Gastrocnemius medialis (tissue), 4 donors: ENCODE data around the gene SERPINE1. TPM values are rescaled to one million over a fixed set of nuclear protein-coding genes. Genes with fewer than 3 reads are reported as not detected.

Experiments used
- ATAC-seq, 2 donors: fragments of 150-250 bp; one replicate each; pipeline ENCODE4 v1.9.1; 2016
- DNase-seq, 2 donors: peaks; one replicate each; pipeline ENCODE4 v3.0.0-alpha.2; 2019
- H3K27ac ChIP-seq, 4 donors: fragments of 200-600 bp; sonication (generic); 1 replicate in 1 of 4; 2 replicates in 3 of 4; pipeline ENCODE4 v1.5.1; 2016 to 2018; ENCODE audit warnings: mild to moderate bottlenecking in 2 of 4, moderate library complexity in 1 of 4
- H3K27me3 ChIP-seq, 3 donors: fragments of 200-600 bp; sonication (generic) in 2 of 3; 1 replicate in 1 of 3; 2 replicates in 2 of 3; pipeline versions ENCODE4 v1.5.1 to v1.6.0; 2016 to 2019; ENCODE audit warnings: mild to moderate bottlenecking in 1 of 3, moderate library complexity in 1 of 3
- H3K36me3 ChIP-seq, 2 donors: fragments of 200-600 bp; sonication (generic) in 1 of 2; one replicate each; pipeline ENCODE4 v1.5.1; 2017 to 2018
- H3K4me1 ChIP-seq, 2 donors: fragments of 200-600 bp; sonication (generic) in 1 of 2; one replicate each; pipeline ENCODE4 v1.5.1; 2016 to 2017; ENCODE audit warnings: mild to moderate bottlenecking in 2 of 2
- H3K4me3 ChIP-seq, 4 donors: fragments of 200-600 bp; sonication (generic) in 3 of 4; 1 replicate in 1 of 4; 2 replicates in 3 of 4; pipeline ENCODE4 v1.5.1; 2016 to 2019; ENCODE audit warnings: mild to moderate bottlenecking in 2 of 4
- H3K9me3 ChIP-seq, 3 donors: fragments of 200-600 bp; sonication (generic) in 2 of 3; 1 replicate in 1 of 3; 2 replicates in 2 of 3; pipeline ENCODE4 v1.5.1; 2016 to 2019
- POLR2A ChIP-seq, 2 donors: fragments of 450-650 bp; IDR thresholded peaks; one replicate each; pipeline ENCODE4 v1.6.1; 2017; ENCODE audit warnings: antibody characterized with exemption in 2 of 2, mild to moderate bottlenecking in 2 of 2, moderate library complexity in 2 of 2
- in situ Hi-C, 4 donors: fragments of 200-750 bp; cut with MboI; loops; one replicate each; pipeline versions ENCODE4 v1.15.0 to v1.8.0; 2017; ENCODE audit warnings: low sequenced_read_pairs in 4 of 4
- intact Hi-C: fragments of 100-400 bp; cut with DNase I; formaldehyde crosslinking; loops from one replicate; pipeline ENCODE4 v1.15.1; 2023; ENCODE audit warnings: low total_unique reads
- microRNA-seq, 2 donors: library from miRNA; unstranded; fragments of <30 nt; microRNA quantifications; one replicate each; pipeline ENCODE4, GENCODE V29; 2016; ENCODE audit warnings: borderline replicate concordance in 2 of 2
- total RNA-seq, 4 donors: library from RNA; depleted of rRNA; stranded (reverse); fragments of >200 nt; gene quantifications; one replicate each; pipeline versions ENCODE4 v1.1.0 to v1.2.3, GENCODE V29; 2016
- TF ChIP-seq, protein P1 (sequence below), 5 experiments: fragments of 450-650 bp in 3 of 5; fragments of 200-600 bp in 2 of 5; sonication (generic) in 2 of 5; IDR thresholded peaks in 4 of 5; conservative IDR thresholded peaks in 1 of 5; 1 replicate in 4 of 5; 2 replicates in 1 of 5; pipeline ENCODE4 v1.5.1; 2016 to 2019; ENCODE audit warnings: antibody characterized with exemption in 5 of 5, mild to moderate bottlenecking in 3 of 5, moderate library complexity in 3 of 5

Gene SERPINE1
- total RNA-seq, 4 donors from 2014 or later: 5.9 to 21.7 (median 12.3) TPM

DNA sequence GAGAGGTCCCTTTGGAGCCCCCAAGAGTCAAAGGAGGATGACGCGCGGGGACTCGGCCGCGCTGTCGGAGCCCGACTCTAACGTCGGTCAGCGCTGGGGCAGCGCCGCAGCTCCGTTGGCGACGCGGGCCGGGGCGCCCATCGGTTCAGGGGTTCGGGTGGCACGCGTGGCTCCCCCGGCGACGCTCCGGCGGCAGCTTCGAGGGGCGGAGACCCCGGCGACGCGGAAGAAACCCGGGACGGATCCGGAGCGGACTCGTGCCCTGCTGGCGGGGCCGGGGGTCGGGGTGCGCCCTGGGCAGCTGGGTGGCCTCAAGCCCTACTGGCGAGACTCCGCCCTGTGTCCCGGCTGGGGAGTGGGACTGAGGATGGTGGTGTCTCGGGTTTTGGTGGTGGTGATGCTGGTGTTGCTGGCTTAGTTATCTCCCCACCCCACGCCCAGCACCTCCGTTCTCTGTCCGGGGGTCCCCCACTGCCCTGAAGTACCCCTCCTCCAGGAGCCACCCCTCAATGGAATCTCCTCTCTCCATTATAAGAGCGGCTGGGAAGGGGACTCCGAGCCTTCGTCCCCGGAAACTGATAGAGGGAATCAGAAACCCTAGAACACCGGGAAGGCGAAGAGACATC is 53.3 kb downstream of the SERPINE1 start, which contains the start of gene NAT16:
Gene NAT16, minus strand, starts transcription at position 164 of the 626 bp plus-strand sequence. CDS start 5,486 bp downstream, outside the sequence.
- Histone ChIP-seq H3K27me3 (peaks cover 55 to 75% (median 67%) of the 10 kb centered on the region in 3 donors), H3K27ac (no peak within 1 kb of the TSS), H3K4me1 (peaks cover 0 to 3% of the 10 kb centered on the region in 2 donors), H3K9me3 (no peaks in the 10 kb centered on the region), H3K36me3 (no peaks in the 10 kb centered on the region), H3K4me3 (no peak within 1 kb of the TSS)
- in situ Hi-C loops: no loop called here
- ATAC-seq (no peak), DNase-seq (no peak)
- intact Hi-C loops: no loop called here
- TF ChIP-seq, protein P1, sequence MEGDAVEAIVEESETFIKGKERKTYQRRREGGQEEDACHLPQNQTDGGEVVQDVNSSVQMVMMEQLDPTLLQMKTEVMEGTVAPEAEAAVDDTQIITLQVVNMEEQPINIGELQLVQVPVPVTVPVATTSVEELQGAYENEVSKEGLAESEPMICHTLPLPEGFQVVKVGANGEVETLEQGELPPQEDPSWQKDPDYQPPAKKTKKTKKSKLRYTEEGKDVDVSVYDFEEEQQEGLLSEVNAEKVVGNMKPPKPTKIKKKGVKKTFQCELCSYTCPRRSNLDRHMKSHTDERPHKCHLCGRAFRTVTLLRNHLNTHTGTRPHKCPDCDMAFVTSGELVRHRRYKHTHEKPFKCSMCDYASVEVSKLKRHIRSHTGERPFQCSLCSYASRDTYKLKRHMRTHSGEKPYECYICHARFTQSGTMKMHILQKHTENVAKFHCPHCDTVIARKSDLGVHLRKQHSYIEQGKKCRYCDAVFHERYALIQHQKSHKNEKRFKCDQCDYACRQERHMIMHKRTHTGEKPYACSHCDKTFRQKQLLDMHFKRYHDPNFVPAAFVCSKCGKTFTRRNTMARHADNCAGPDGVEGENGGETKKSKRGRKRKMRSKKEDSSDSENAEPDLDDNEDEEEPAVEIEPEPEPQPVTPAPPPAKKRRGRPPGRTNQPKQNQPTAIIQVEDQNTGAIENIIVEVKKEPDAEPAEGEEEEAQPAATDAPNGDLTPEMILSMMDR (IDR thresholded peaks at IDR 0.05 in 4 of 5, conservative IDR thresholded peaks at IDR 0.05 in 1 of 5): no peak
- TF ChIP-seq POLR2A (IDR thresholded peaks at IDR 0.05): no peak

- DNase-seq: no peak
- Histone ChIP-seq H3K9me3 (no peaks in the 10 kb centered on the region), H3K4me1 (no peaks in the 10 kb centered on the region), H3K36me3 (no peaks in the 10 kb centered on the region), H3K4me3 (no peak overlapping the region), H3K27me3 (peaks cover 14 to 28% (median 18%) of the 10 kb centered on the region in 3 donors), H3K27ac (no peak overlapping the region)
- intact Hi-C loops: no loop called here
- TF ChIP-seq, protein P1 (IDR thresholded peaks at IDR 0.05 in 4 of 5, conservative IDR thresholded peaks at IDR 0.05 in 1 of 5): no peak
- TF ChIP-seq POLR2A (IDR thresholded peaks at IDR 0.05): no peak
- ATAC-seq: no peak
- in situ Hi-C loops: no loop called here
Observed at GRCh38 chr7:101185258-101185839, 58.4 kb downstream of the SERPINE1 start.

- DNase-seq (no peak), ATAC-seq (no peak)
- Histone ChIP-seq H3K4me1 (no peaks in the 10 kb centered on the region), H3K4me3 (no peak overlapping the region), H3K36me3 (no peaks in the 10 kb centered on the region), H3K9me3 (no peaks in the 10 kb centered on the region), H3K27ac (no peak overlapping the region), H3K27me3 (peaks cover 5 to 19% (median 10%) of the 10 kb centered on the region in 3 donors)
- in situ Hi-C loops: no loop called here
- intact Hi-C loops: no loop called here
- TF ChIP-seq POLR2A (IDR thresholded peaks at IDR 0.05): no peak
- TF ChIP-seq, protein P1 (IDR thresholded peaks at IDR 0.05 in 4 of 5, conservative IDR thresholded peaks at IDR 0.05 in 1 of 5): no peak
Observed at GRCh38 chr7:101186194-101186593, 59.3 kb downstream of the SERPINE1 start.

DNA sequence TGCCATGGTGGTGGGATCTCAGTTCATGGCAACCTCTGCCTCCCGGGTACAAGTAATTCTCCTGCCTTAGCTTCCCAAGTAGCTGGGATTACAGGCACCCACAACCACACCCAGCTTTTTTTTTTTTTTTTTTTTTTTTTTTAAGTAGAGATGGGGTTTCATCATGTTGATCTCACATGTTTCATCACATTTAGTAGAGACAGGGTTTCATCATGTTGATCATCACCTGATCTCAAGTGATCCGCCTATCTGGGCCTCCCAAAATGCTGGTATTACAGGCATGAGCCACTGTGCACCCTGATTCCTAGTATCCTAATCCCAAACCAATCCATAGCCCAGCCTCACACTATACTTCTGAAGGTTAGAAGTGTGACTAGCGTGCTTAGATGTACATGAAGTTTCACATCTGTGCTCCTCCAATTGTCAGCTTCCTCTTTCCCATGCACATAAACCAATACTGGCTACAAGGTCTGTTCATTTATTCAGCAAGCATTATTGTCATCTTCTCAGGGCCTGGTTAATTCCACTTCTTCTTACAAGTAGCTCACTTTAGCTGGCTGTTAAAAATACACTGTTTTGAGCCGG is 60.0 kb downstream of the SERPINE1 start:
- no peak for DNase-seq
- Histone ChIP-seq H3K27ac (no peak overlapping the region), H3K27me3 (peaks cover 3 to 12% (median 7%) of the 10 kb centered on the region in 3 donors), H3K9me3 (no peaks in the 10 kb centered on the region), H3K4me1 (no peaks in the 10 kb centered on the region), H3K4me3 (no peak overlapping the region), H3K36me3 (no peaks in the 10 kb centered on the region)
- no peak for TF ChIP-seq POLR2A (IDR thresholded peaks at IDR 0.05)
- TF ChIP-seq, protein P1 (IDR thresholded peaks at IDR 0.05 in 4 of 5, conservative IDR thresholded peaks at IDR 0.05 in 1 of 5): no peak
- intact Hi-C loops: no loop called here
- in situ Hi-C loops: no loop called here
- no peak for ATAC-seq

Small RNAs within 50 kb of the gene (microRNA-seq; reads per million reads assigned to microRNA genes)
- 0 reads per million in 2 donors for gene MIR4653

Other genes starting within 250 kb of the SERPINE1 start
- gene UFSP1, start 237.4 kb upstream of the SERPINE1 start, total RNA-seq: 1 to 10 TPM; 2.0 to 7.1 (median 4.0) TPM
- 10 to 100 TPM in 2 of 4 donors, 1 to 10 TPM in 2; 6.5 to 59.5 (median 11.4) TPM for gene ACHE, start 231.2 kb upstream of the SERPINE1 start, total RNA-seq
- under 1 TPM in 3 of 4 donors, not detected in 1; 0.04 to 0.71 (median 0.32) TPM for gene MUC3A, start 177.6 kb upstream of the SERPINE1 start, total RNA-seq
- 1 to 10 TPM in 1 of 4 donors, not detected in 3; 1.4 TPM for gene MUC12, start 157.5 kb upstream of the SERPINE1 start, total RNA-seq
- gene MUC17, start 107.0 kb upstream of the SERPINE1 start, total RNA-seq: under 1 TPM in 1 of 4 donors, not detected in 3; 0.05 TPM
- 10 to 100 TPM in 1 of 4 donors, 1 to 10 TPM in 3; 4.2 to 11.4 (median 6.9) TPM for gene TRIM56, start 41.6 kb upstream of the SERPINE1 start, total RNA-seq
- 10 to 100 TPM in 3 of 4 donors, 1 to 10 TPM in 1; 5.5 to 24.4 (median 15.6) TPM for gene AP1S1, start 27.4 kb downstream of the SERPINE1 start, total RNA-seq
- gene VGF, start 38.5 kb downstream of the SERPINE1 start, total RNA-seq: not detected
- gene NAT16, start 53.2 kb downstream of the SERPINE1 start, total RNA-seq: not detected
- gene MOGAT3, start 73.9 kb downstream of the SERPINE1 start, total RNA-seq: not detected
- 10 to 100 TPM in 3 of 4 donors, 1 to 10 TPM in 1; 8.2 to 24.2 (median 15.5) TPM for gene PLOD3, start 90.5 kb downstream of the SERPINE1 start, total RNA-seq
- gene ZNHIT1, start 91.1 kb downstream of the SERPINE1 start, total RNA-seq: 10 to 100 TPM; 66.7 to 83.9 (median 71.9) TPM
- 1 to 10 TPM in 3 of 4 donors, under 1 TPM in 1; 0.87 to 3.2 (median 1.4) TPM for gene CLDN15, start 110.7 kb downstream of the SERPINE1 start, total RNA-seq
- gene FIS1, start 118.0 kb downstream of the SERPINE1 start, total RNA-seq: 100 to 1,000 TPM; 319 to 467 (median 364) TPM
- gene IFT22, start 194.7 kb downstream of the SERPINE1 start, total RNA-seq: 10 to 100 TPM; 13.4 to 32.3 (median 28.9) TPM
- not detected for gene COL26A1, start 235.8 kb downstream of the SERPINE1 start, total RNA-seq